ENCODE data around the gene CPEB2.

- TF ChIP-seq CTCF (conservative IDR thresholded peaks at IDR 0.05; ENCODE audit: low read length) (no peak), EZH2phosphoT487 (IDR thresholded peaks at IDR 0.05; ENCODE audit: borderline replicate concordance, low read depth, low read length) (no peak)
Observed at GRCh38 chr4:14961292-14961691, 41.0 kb upstream of the CPEB2 start.

Data from OCI-LY7 (cell line).